HG03469 (cell line): Measurements from ENCODE around the gene RPS14.
A peak's percentile ranks its signal among the peaks of the same experiment; 100 is the strongest.
"Not testable (repeated sequence)": the region's sequence is repeated elsewhere in the genome, so short reads cannot be mapped to it uniquely, and the experiment has no call there.

Experiments used
- ATAC-seq: cut with Tn5 transposase; IDR thresholded peaks from one replicate; pipeline ENCODE4 v1.9.1; 2021; ENCODE audit warnings: mild to moderate bottlenecking, moderate library complexity, moderate number of reproducible peaks; ENCODE audit not compliant: unreplicated experiment

Gene RPS14

DNA sequence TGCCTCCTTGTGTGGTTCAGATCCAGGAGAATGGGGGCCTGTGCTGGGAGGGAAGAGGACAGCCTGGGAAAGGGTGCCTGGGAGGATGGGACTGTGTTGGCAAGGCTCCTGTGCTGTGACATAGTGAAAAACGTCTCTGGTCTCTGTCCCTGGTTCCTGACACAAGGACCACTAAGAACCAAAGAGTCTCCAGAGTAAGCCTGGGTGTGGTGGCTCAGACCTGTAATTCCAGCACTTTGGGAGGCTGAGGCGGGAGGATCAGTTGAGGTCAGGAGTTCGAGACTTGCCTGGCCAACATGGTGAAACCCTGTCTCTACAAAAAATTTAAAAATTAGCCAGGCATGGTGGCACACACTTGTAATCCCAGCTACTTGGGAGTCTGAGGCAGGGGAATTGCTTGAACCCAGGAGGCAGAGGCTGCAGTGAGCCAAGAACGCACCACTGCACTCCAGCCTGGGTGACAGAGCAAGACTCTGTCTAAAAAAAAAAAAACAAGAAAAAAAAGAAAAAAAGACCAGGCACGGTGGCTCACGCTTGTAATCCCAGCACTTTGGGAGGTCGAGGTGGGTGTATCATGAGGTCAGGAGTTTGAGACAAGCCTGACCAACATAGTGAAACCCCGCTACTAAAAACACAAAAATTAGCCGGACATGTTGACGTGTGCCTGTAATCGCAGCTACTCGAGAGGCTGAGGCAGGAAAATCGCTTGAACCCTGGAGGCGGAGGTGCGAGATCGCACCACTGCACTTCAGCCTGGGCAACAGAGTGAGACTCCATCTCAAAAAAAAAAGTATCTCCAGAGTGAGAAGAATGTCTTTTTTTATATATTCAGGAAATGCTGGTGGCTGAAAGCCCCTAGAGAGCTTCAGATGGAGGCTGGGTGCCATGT, 35.4 kb downstream of the RPS14 start:
- ATAC-seq: not testable (repeated sequence)

DNA sequence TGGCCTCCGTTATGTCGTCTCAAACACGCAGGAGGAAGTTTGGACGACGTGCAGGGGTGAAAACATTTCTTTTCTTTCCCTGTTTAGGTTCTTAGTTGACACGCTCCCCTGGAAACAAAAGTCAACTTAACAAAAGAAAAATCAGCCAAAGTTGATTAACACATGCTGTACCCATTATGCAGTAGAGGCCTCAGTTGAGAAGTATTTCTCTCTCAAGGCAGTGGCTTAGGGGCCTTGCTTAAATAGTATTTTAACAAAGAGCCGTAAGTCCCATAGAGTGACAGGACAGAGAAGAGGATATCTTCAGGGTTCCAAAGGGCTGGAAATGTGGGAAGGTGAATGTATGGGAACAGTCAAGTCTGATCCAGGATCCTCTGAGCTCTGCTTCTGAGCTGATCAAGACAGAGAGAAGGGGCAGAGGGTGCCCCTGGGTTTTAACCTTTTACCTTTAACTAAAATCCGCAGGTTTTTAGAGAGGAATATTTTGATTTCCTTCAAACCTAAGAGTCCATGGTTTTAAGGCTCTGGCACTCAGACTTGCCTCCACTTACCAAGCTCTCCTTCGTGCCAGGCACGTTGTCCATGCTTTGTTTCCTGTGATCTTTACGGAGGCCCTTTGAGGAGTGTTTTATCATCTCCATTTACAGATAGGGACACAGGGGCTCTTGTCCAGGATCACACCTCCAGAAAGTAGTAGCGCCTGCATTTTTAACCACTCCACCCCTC, 36.2 kb downstream of the RPS14 start:
- ATAC-seq: no peak

DNA sequence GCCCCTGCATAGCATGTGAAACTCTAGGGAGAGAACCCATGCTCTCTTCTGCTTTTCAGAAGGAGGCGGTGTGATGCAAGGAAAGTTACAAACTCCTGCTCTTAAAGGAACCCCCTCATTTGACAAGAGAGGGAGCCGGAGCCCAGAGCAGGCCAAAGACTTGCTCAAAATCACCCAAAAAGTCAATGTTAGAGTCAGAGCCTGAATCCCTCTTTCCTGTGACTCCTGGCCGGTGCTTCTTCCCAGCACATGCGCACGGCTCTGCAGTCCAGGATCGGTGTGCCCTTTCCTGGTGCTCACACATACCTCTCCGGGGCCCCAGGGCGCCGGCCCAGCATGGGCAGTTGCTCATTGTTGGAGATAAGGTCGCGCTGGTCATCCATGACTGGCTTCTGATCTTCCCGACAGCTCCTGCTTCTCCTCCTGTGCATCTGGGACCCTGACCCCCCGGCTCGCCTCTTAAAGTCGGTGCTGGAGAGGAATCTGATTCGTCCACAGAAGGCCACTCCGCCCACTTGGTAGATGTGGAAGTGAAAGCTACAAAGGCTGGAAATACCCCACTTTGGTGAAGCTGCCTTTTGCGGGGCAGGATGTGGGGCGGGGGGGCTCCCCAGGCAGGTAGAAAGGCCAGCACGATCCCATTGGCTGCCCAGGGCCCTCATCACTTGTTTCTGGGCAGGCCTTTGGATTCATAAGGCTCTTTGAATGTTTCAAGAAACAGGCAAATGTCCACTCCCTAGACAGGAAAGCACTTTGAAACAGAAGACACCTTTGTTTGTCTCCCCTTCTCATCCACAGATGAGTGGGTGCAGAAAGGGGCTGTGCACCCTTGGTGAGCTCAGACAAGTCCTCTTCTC, 37.0 kb downstream of the RPS14 start, which contains the start of gene CD74:
Gene CD74 (minus strand): TSS at position 592 of the 857 bp plus-strand sequence. CDS start 161 bp downstream, at position 431.
- peak; percentile 55 for ATAC-seq

GRCh38 chr5:150411245-150411979, 38.1 kb downstream of the RPS14 start:
- no peak for ATAC-seq

- ATAC-seq: no peak
These were observed 38.9 kb downstream of the RPS14 start for GRCh38 chr5:150410524-150411244.

GRCh38 chr5:150409638-150410523, 39.7 kb downstream of the RPS14 start:
- no peak for ATAC-seq

GRCh38 chr5:150408231-150408943, 41.2 kb downstream of the RPS14 start:
- no peak for ATAC-seq

DNA sequence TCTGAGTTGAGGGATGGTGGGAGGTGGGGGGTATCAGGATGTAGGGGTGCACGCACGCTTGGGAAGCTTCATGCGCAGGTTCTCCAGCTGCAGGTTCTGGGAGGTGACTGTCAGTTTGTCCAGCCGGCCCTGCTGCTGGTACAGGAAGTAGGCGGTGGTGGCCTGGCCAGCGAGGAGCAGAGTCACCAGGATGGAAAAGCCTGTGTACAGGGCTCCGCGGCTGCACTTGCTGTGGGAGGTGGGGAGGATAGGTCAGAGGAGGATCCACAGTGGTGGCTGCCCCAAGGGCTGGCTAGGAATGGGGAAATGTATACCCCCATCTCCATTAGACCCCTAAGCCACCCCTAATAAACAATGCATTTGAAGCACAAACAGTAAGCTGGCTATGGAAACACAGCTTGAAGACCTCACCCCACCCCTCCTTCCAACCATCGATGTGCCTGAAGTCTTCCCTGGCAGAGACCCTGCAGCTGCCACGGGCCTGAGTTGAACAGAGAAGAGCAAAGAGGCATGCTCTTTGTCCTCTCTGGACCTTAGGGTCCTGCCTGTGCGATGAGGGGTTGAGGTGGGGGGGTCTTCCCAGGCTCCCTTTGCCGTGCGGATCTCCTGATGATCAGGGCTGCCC, 42.3 kb downstream of the RPS14 start:
- ATAC-seq: no peak

GRCh38 chr5:150406723-150407095, 42.8 kb downstream of the RPS14 start:
- ATAC-seq: no peak

DNA sequence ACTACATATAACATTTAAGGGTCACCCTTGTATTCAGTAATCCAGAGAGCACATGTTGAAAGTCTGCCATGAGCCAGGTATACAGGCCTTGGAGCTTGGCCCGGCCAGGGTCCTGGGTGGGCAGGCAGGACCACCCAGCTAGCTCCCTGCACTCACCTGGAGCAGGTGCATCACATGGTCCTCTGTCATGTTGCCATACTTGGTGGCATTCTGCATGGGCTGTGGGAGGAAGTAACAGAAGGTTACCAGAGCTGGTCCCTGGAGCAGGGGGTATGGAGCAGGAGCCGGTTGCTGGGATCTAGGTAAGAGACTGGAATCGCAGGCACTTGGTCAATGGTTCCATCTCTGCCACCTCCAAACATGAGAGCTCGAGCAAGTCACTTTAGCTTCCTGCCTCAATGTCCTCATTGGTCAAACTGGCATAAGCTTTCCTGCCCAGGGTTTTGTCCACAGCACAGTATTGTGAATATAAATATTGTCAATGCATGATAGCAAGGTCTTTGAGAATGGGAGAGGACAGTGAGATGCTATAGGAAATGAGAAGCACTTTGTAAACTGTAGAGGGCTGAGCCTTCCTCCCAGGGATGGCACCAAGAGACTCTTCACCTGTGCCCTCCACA, 43.3 kb downstream of the RPS14 start:
- ATAC-seq: no peak

DNA sequence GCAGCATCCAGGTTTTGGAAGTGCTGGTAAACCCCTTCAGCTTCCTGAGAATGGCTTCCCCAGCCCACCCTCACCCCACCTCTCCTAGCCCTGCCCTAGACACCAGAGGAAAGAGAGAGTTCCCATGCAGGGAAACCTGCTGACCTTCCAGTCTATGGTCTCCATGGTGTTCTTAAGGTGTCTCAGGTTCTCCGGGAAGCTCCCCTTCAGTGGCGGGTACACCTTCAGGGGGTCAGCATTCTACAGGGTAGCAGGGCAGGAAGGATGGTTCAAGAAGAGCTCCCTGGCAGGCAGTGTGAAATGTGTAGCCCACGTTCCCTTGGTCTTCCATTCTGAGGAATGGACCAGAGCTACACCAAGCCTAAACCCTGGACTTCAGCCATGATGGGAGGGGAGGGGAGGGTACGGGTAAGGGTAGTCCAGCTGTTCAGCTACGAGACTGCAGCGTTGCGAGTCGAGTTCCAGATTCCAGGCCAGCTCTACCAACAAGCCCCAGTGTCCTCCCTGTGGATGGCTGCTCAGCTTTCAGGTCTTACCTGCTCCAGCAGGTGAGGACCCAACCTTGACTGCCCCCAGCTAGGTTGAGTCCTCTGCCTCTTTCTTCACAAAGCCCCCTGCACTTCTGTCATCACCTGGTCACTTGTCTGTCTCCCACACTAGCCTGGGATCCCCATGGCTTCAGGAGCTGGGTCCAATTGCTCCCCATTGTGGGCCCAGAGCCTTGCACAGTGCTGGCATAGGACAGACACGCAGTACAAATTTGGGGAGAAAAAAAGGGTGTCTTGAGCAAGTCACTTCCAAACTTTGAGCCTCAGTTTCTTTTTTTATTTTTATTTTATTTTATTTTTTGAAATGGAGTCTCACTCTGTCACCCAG, 44.4 kb downstream of the RPS14 start:
- ATAC-seq: no peak

DNA sequence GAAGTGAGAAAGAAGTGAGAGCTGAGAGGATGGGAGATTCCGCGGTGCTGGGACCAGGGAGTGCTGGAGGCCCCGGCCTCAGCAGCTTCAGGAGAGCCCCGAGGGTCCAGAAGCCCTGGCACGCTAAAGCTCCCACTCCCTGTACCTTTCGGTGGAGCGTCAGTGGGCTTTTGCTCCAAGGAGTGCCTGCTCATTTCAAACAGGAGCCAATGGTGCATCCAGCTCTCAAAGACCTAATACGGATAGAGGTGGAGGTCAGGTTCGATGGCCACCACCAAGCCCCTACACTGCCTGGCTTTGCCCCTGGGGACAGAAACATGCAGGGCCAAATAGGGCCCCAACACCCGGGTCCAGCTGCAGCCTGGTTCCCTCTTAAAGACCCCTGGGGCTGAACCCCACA, 45.0 kb downstream of the RPS14 start:
- no peak for ATAC-seq

- no peak for ATAC-seq
These were observed 45.4 kb downstream of the RPS14 start for GRCh38 chr5:150404121-150404520.

DNA sequence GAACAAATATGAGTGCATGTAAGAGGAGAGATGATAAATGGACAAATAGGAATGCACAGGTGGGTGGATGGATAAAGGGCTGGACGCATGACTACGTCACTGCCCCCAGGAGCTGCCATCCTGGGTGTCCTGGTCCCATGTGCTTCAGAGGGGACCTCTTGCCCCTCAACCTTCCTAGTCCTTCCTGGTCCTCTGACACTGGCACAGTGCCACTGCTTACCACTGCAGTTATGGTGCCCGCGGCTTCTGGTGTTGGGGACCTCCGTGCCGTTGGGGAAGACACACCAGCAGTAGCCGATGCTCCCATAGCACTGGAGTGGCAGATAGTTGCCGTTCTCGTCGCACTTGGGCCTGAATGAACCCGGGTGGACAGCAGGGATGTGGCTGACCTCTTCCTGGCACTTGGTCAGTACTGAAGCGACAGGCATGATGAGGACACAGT, 46.6 kb downstream of the RPS14 start:
- ATAC-seq: no peak

DNA sequence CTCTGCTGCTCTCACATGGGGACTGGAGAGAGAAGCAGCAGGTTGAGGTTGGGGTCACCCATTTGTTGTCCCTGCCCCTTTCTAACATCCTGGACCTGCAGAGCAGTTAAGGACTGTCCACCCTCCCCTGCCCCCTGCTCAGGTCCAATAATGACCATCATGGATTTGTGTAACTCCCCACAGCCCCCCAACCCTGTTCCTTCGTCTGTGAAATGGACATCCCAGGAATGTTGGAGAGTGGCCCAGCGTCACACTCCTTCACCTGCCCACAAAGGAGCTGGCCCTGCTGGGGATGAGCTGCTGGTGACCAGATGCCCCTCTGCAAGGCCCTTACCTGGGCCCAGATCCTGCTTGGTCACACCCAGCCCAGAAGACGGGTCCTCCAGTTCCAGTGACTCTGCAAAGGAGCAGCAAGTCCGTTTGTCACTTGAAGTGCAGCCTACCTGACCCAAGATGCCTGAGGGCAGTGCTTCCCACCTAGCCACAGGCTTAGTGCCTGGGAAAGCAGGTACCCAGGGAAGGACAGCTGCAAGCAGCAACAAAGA, 47.2 kb downstream of the RPS14 start:
- ATAC-seq: no peak
